ENCODE results near the gene ATG7.

DNA sequence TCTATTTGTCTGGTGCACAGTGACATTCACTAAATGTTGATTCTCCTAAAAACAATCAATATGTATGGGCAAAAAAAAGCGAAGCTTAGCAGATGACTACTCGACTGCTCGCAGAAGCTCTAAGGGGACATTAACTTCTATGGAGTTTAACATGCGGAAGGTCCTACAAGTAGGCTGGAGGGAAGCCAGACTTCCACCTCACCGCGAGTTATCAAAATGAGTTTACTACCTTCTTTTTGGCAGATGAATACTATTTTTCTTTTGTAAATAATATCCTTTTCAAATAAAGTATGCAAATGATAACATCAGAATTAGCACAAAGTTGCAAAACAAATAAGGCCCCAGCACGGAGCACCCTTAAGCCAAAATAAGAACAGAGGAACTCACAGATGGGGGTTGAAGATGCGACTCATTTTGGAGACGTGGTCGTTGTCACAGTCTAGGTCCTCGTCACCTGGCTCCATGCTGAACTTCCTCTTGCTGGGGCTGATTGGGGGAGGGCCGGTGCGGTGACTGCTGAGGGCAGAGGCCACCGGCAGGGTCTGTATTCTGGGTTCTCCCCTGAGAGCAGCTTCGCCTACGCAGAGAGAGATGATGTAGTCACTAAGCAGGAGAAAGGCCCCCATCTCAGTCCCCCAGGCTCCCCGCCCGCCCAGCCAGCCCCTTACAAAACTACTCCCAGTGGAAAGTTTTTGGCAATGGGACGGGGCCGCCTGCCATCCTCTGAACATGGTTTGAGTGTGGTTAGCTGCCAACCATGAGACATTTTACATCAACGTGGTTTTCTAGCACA lies 329.4 kb downstream of the ATG7 start:
- TF ChIP-seq, protein P1, sequence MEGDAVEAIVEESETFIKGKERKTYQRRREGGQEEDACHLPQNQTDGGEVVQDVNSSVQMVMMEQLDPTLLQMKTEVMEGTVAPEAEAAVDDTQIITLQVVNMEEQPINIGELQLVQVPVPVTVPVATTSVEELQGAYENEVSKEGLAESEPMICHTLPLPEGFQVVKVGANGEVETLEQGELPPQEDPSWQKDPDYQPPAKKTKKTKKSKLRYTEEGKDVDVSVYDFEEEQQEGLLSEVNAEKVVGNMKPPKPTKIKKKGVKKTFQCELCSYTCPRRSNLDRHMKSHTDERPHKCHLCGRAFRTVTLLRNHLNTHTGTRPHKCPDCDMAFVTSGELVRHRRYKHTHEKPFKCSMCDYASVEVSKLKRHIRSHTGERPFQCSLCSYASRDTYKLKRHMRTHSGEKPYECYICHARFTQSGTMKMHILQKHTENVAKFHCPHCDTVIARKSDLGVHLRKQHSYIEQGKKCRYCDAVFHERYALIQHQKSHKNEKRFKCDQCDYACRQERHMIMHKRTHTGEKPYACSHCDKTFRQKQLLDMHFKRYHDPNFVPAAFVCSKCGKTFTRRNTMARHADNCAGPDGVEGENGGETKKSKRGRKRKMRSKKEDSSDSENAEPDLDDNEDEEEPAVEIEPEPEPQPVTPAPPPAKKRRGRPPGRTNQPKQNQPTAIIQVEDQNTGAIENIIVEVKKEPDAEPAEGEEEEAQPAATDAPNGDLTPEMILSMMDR (IDR thresholded peaks at IDR 0.05), result no peak
- TF ChIP-seq POLR2A (IDR thresholded peaks at IDR 0.05), result no peak

Data from heart left ventricle (tissue), 13 donors.